OCI-M1 (cell line): ENCODE results near the gene TOX3.

Experiments
- DNase-seq: peaks from one replicate; lab custom pipeline; 2025; lab: John Stamatoyannopoulos, UW

The TOX3 gene

DNA sequence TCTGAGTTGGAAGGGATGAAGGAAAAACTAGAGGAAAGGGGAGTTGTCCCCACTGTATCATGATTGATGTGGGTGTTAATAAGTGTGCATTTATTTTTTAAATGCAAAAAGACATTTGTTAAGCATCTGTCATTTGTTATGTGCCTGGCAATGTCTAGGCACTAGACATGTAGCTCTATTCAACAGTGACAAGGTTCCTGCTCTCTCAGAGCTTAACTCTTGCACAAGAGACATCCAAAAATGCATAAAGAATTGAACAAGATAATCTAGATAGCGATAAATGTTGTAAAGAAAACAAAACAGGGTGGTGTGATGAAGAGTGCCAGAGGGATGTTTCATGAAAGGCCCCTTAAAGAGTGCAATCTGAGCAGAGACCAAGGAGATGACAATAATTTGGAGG is 148.9 kb downstream of the TOX3 start:
- DNase-seq: no peak

DNA sequence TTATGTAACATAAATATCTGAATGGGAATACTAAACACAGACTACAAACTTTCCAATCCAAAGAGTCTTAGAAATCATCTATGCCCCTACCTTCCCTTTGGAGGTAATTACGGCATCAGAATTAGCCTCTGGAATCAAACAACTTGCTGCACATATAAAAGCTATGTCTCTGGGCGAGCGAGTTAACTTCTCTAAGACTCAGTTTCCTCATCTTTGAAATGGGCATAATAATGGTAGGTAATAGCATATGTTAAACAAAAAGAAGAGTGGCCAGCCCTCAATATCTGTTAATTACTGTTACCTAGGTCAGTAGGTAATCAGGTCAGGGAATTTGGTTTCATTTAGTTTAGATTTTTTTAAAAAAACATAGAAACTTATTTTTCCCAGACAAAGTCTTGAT is 153.5 kb downstream of the TOX3 start:
- no peak for DNase-seq

DNA sequence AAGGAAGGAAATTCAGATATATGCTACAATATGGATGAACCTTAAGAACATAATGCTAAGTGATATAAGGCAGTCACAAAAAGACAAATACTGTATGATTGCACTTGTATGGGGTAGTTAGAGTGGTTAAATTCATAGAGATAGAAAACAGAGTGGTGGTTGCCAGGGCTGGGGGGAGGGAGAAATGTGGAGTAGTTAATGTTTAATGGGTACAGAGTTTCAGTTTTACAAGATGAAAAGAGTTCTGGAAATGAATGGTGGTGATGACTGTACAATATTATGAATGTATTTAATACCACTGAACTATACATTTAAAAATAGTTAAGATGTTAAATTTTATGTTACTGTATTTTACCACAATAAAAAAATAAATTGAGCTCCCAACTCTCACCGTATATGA is 157.9 kb downstream of the TOX3 start:
- DNase-seq: no peak
